Kidney tubule cell (primary cell): Measurements from ENCODE around the gene TSPAN5.

Experiments used
- DNase-seq: peaks from one replicate; pipeline ENCODE4 v3.0.0-alpha.2; 2018; ENCODE audit warnings: low spot score

TSPAN5 gene

GRCh38 chr4:98617358-98618047 is 40.9 kb downstream of the TSPAN5 start:
- no peak for DNase-seq

GRCh38 chr4:98615991-98616390 is 42.4 kb downstream of the TSPAN5 start:
- no peak for DNase-seq

- DNase-seq = no peak
Measured at GRCh38 chr4:98614662-98615061, 43.7 kb downstream of the TSPAN5 start.

- DNase-seq = no peak
Measured at GRCh38 chr4:98614094-98614493, 44.3 kb downstream of the TSPAN5 start.

- DNase-seq = no peak
Measured at GRCh38 chr4:98613453-98614075, 44.8 kb downstream of the TSPAN5 start.

- DNase-seq = no peak
Measured at GRCh38 chr4:98612318-98613250, 45.8 kb downstream of the TSPAN5 start.

- no peak for DNase-seq
Measured at GRCh38 chr4:98611677-98612317, 46.6 kb downstream of the TSPAN5 start.

GRCh38 chr4:98610926-98611676 is 47.3 kb downstream of the TSPAN5 start:
- DNase-seq = no peak

GRCh38 chr4:98610431-98610830 is 48.0 kb downstream of the TSPAN5 start:
- no peak for DNase-seq

- no peak for DNase-seq
Measured at GRCh38 chr4:98609934-98610333, 48.5 kb downstream of the TSPAN5 start.

GRCh38 chr4:98608356-98608755 is 50.1 kb downstream of the TSPAN5 start:
- no peak for DNase-seq

GRCh38 chr4:98606894-98607293 is 51.5 kb downstream of the TSPAN5 start:
- no peak for DNase-seq

- DNase-seq = peak; percentile 86
Measured at GRCh38 chr4:98605216-98605615, 53.2 kb downstream of the TSPAN5 start.

GRCh38 chr4:98604723-98605122 is 53.7 kb downstream of the TSPAN5 start:
- DNase-seq = no peak

GRCh38 chr4:98603683-98604521 is 54.5 kb downstream of the TSPAN5 start:
- no peak for DNase-seq

GRCh38 chr4:98602270-98602669 is 56.1 kb downstream of the TSPAN5 start:
- no peak for DNase-seq

- DNase-seq = peak; percentile 76
Measured at GRCh38 chr4:98601708-98602107, 56.7 kb downstream of the TSPAN5 start.

GRCh38 chr4:98599617-98600205 is 58.7 kb downstream of the TSPAN5 start:
- DNase-seq = no peak

GRCh38 chr4:98586962-98587354 is 71.5 kb downstream of the TSPAN5 start:
- DNase-seq = no peak

GRCh38 chr4:98586291-98586961 is 72.0 kb downstream of the TSPAN5 start:
- no peak for DNase-seq
